ENCODE results near the gene ACTN1. TPM values are rescaled to one million over a fixed set of nuclear protein-coding genes. Genes with fewer than 3 reads are reported as not detected.
A peak's percentile ranks its signal among the peaks of the same experiment; 100 is the strongest.

ACTN1 gene
- total RNA-seq, 3 donors from 2014 or later: 75.0 to 295 (median 290) TPM

GRCh38 chr14:68966872-68967301 lies 12.2 kb downstream of the ACTN1 start:
- TF ChIP-seq POLR2AphosphoS5 (IDR thresholded peaks at IDR 0.05): peak; percentile 7 to 35 (median 8)
- no peak for TF ChIP-seq CTCF (IDR thresholded peaks at IDR 0.05)
- Histone ChIP-seq H3K36me3 (no peaks in the 10 kb centered on the region), H3K27ac (peak overlapping the region; percentile 77 to 99), H3K4me1 (peaks cover 34 to 84% of the 10 kb centered on the region in 2 donors), H3K4me3 (peak overlapping the region in 1 of 3 donors; percentile 35), H3K27me3 (no peaks in the 10 kb centered on the region), H3K9me3 (no peaks in the 10 kb centered on the region)
- DNase-seq (ENCODE audit: low spot score in 2 of 2): no peak
- intact Hi-C loops (cut with DNase I; ENCODE audit: low total_unique reads): no loop called here

- no peak for TF ChIP-seq CTCF (IDR thresholded peaks at IDR 0.05)
- TF ChIP-seq POLR2A (IDR thresholded peaks at IDR 0.05): no peak
- no peak for TF ChIP-seq POLR2AphosphoS5 (IDR thresholded peaks at IDR 0.05)
- Histone ChIP-seq H3K27me3 (no peaks in the 10 kb centered on the region), H3K36me3 (no peaks in the 10 kb centered on the region), H3K9me3 (no peaks in the 10 kb centered on the region), H3K27ac (peak overlapping the region; percentile 77 to 99), H3K4me1 (peaks cover 28 to 76% of the 10 kb centered on the region in 2 donors), H3K4me3 (peak overlapping the region in 1 of 3 donors; percentile 21)
- peak in 1 of 2 donors; percentile 86 for DNase-seq (ENCODE audit: low spot score in 2 of 2)
- intact Hi-C loops (cut with DNase I; ENCODE audit: low total_unique reads): no loop called here
These were observed 13.8 kb downstream of the ACTN1 start for GRCh38 chr14:68965261-68965761.

GRCh38 chr14:68964300-68965093 lies 14.6 kb downstream of the ACTN1 start:
- peaks cover 28 to 68% of the 10 kb centered on the region in 2 donors for H3K4me1 ChIP-seq
- no peaks in the 10 kb centered on the region for H3K27me3 ChIP-seq
- DNase-seq (ENCODE audit: low spot score in 2 of 2): no peak
- TF ChIP-seq CTCF (IDR thresholded peaks at IDR 0.05) (no peak), POLR2AphosphoS5 (IDR thresholded peaks at IDR 0.05) (no peak), POLR2A (IDR thresholded peaks at IDR 0.05) (no peak)
- H3K4me3 ChIP-seq: peak overlapping the region in 1 of 3 donors; percentile 21
- no peaks in the 10 kb centered on the region for H3K9me3 ChIP-seq
- H3K27ac ChIP-seq: peak overlapping the region; percentile 77 to 99
- no peaks in the 10 kb centered on the region for H3K36me3 ChIP-seq
- intact Hi-C loops (cut with DNase I; ENCODE audit: low total_unique reads): loop anchor here (5.0 kb wide), 1 partner anchor 417 kb away; no protein-coding TSS in a partner anchor

GRCh38 chr14:68962681-68963080 lies 16.4 kb downstream of the ACTN1 start:
- H3K27ac ChIP-seq: peak overlapping the region; percentile 74 to 81
- H3K4me3 ChIP-seq: no peak overlapping the region
- TF ChIP-seq POLR2A (IDR thresholded peaks at IDR 0.05): no peak
- TF ChIP-seq CTCF (IDR thresholded peaks at IDR 0.05): no peak
- no peak for TF ChIP-seq POLR2AphosphoS5 (IDR thresholded peaks at IDR 0.05)
- DNase-seq (ENCODE audit: low spot score in 2 of 2): no peak
- H3K4me1 ChIP-seq: peaks cover 19 to 63% of the 10 kb centered on the region in 2 donors
- H3K9me3 ChIP-seq: no peaks in the 10 kb centered on the region
- H3K36me3 ChIP-seq: no peaks in the 10 kb centered on the region
- intact Hi-C loops (cut with DNase I; ENCODE audit: low total_unique reads): loop anchor here (5.0 kb wide), 1 partner anchor 415 kb away; no protein-coding TSS in a partner anchor
- H3K27me3 ChIP-seq: no peaks in the 10 kb centered on the region

Data from breast epithelium (tissue), 4 donors.